ENCODE data around the gene NBDY.

GRCh38 chrX:56728321-56728720 lies 722 bp upstream of the NBDY start:
- TF ChIP-seq EZH2 (IDR thresholded peaks at IDR 0.05; ENCODE audit: low read length) = no peak
- TF ChIP-seq CTCF (optimal IDR thresholded peaks at IDR 0.05 in 1 of 3, IDR thresholded peaks at IDR 0.05 in 1 of 3, conservative IDR thresholded peaks at IDR 0.05 in 1 of 3; ENCODE audit: extremely low read depth in 1 of 3, insufficient read depth in 2 of 3, low read length in 3 of 3) = no peak

All from keratinocyte (primary cell).